GM12873 (cell line): ENCODE data around the gene PDE2A.

Experiments
- CTCF ChIP-seq: IDR thresholded peaks from 2 replicates; pipeline ENCODE4 v1.5.1; 2012; ENCODE audit warnings: low read depth, mild to moderate bottlenecking, moderate library complexity, low read length, control low read depth; ENCODE audit not compliant: insufficient read depth; ENCODE audit errors: missing control alignments

Gene PDE2A

DNA sequence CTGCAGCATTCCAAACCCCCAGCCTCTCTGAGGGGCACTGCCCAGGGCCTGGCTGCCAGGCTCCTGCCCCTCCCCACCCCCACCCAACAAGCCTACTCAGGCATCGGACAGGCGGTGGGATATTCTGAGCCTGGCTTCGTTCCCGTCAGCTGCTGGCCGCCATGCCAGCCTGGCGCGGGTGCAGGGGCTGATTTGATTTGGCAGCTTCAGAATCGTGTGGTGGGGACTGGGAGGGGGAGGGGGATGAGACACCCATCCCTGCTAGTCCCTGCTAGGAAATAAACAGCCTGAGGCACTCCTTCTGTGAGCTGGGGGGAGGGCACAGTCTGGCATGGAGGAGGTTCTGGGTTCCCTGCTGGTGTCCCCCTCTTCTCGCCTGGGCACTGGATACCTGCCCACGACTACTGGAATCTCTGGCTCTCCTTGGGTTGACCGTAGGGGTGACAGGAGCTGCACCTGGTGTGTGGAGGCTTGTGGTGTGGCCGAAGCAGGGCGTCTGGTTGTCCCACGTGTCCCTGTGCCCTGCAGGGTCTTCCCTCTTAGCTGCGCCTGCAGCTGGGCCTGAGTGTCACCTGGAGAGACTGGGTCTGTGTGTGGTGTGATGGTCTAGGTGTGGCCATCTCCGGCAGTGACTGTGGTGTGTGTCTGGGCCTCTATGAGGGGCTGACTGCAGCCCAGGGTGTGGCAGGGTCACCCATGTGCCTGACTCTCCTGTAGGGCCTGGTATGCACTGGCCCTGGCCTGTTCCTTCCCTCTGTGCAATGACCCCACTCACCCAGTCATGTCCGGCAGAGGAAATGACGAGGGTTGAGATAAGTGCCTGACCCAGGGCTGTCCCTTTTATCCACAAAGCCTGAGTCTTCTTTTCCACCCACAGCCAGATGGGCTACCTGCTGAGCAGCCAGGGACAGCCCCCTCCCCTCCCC is 42.2 kb downstream of the PDE2A start:
- TF ChIP-seq CTCF: no peak

DNA sequence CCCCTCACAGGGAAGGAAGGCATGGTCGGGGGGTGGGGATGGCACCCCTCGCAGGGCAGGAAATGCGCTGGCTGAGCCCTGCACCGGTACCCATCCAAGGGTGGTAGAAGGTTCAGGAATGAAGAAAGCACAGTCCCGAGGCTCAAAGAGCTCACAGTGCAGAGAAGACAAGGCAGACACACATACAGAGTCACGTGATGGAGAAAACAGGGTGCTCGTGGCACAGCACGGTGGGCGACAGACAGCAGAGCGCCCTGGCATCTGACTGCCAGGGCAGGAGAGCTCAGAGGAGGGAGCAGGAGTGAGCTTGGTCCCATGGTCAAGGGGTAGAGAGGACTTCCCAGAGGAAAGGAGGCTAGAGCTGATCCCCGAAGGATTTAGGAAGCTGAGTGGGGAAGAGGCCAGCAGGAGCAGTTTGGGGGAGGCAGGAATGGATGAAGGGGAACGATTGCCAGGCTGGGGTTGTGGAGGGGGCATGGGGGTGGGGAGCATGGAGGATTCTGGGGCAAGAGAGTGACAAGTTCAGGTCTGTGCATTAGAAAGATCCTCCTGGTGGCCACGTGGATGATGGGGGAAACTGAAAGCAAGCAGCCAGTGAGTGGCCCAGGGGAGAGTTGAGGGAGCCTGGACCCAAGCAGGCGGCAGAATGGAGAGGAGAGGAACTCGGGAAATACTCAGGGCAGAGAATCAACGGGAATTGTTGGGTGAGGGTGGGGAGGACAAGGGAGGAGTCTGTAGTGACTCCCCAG is 43.9 kb downstream of the PDE2A start:
- no peak for TF ChIP-seq CTCF

- TF ChIP-seq CTCF: no peak
Measured at GRCh38 chr11:72629266-72629665, 45.0 kb downstream of the PDE2A start.

- no peak for TF ChIP-seq CTCF
Measured at GRCh38 chr11:72627594-72628281, 46.5 kb downstream of the PDE2A start.

DNA sequence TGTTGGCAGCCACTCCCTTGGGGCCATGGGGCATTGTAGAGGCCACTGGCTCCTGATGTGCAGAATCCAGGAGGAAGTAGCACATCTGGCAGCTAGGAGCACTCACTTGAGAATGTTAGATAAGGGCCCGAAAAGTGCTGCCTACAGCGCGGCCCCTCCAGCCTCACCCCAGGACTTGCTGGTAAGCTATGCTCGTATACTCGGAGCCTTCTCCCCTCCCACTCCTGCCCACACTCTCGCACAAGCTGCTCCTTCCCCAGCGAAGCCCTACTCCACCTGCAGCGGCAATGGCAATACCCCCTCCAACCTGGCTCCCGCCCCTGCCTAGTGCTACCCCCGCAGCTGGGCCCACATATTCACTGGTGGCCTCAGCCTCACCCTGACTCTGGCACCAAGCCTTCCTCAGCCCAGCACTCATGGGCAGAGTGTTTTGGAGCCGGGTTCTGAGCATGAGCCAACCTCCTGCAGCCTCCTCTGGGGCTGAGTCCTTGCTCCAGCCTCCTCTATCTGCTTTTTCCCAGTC is 47.7 kb downstream of the PDE2A start:
- no peak for TF ChIP-seq CTCF

GRCh38 chr11:72625691-72626413 is 48.4 kb downstream of the PDE2A start:
- TF ChIP-seq CTCF: no peak
